Measurements from ENCODE around the gene UEVLD. TPM values are rescaled to one million over a fixed set of nuclear protein-coding genes. Genes with fewer than 3 reads are reported as not detected.
A peak's percentile ranks its signal among the peaks of the same experiment; 100 is the strongest.

Gene UEVLD
- total RNA-seq, 4 donors from 2014 or later = 9.6 to 25.8 (median 15.8) TPM

DNA sequence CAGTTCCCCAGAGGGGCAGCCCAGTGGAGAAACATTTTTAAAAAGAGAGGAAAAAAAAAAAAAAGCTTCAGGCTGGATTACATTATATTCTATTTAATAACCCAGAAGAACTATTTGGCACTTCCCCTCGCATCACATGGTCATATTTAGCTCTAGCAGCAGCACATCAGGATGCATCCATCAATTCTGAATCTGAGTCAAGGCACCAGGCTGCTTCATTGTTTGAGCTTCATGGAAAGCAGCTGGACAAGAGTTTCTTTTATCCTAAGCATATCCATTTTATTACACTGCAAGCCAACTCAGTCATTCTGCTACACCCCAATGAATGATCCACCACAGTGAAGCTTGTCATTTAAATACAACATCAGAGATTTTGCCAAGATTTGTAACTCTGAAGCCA lies 35.6 kb upstream of the UEVLD start:
- no peaks in the 10 kb centered on the region for H3K36me3 ChIP-seq
- DNase-seq (ENCODE audit: low spot score in 2 of 2) = no peak
- TF ChIP-seq, protein P1, sequence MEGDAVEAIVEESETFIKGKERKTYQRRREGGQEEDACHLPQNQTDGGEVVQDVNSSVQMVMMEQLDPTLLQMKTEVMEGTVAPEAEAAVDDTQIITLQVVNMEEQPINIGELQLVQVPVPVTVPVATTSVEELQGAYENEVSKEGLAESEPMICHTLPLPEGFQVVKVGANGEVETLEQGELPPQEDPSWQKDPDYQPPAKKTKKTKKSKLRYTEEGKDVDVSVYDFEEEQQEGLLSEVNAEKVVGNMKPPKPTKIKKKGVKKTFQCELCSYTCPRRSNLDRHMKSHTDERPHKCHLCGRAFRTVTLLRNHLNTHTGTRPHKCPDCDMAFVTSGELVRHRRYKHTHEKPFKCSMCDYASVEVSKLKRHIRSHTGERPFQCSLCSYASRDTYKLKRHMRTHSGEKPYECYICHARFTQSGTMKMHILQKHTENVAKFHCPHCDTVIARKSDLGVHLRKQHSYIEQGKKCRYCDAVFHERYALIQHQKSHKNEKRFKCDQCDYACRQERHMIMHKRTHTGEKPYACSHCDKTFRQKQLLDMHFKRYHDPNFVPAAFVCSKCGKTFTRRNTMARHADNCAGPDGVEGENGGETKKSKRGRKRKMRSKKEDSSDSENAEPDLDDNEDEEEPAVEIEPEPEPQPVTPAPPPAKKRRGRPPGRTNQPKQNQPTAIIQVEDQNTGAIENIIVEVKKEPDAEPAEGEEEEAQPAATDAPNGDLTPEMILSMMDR (IDR thresholded peaks at IDR 0.05) = no peak
- no peak for TF ChIP-seq POLR2A (IDR thresholded peaks at IDR 0.05)
- H3K4me3 ChIP-seq = no peak overlapping the region
- WGBS, 2 donors = 47 to 53% methylated on average over 1 of the region's 1 CpG
- no peak overlapping the region for H3K27ac ChIP-seq
- H3K9me3 ChIP-seq = no peaks in the 10 kb centered on the region
- peaks cover 0 to 32% (median under 1%) of the 10 kb centered on the region in 4 donors for H3K4me1 ChIP-seq
- no peaks in the 10 kb centered on the region for H3K27me3 ChIP-seq

DNA sequence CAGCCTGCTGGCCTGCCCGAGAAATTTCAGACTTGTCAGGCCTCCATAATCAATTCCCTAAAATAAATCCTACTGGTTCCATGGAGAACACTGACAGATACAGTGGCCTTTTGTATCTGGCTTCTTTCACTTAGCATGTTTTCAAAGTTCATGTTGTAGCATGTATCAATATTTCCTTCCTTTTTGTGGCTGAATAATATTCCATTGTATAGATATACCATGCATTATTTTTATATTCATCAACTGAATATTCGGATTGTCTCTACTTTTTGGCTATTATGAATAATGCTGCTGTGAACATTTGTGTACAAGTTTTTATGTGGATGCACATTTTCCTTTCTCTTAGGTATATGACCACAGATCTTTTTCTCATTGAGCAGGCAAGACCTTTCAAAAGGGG lies 35.2 kb upstream of the UEVLD start:
- H3K27ac ChIP-seq = no peak overlapping the region
- no peaks in the 10 kb centered on the region for H3K9me3 ChIP-seq
- H3K27me3 ChIP-seq = no peaks in the 10 kb centered on the region
- 97 to 100% methylated on average over 2 of the region's 2 CpGs for WGBS, 2 donors
- no peaks in the 10 kb centered on the region for H3K36me3 ChIP-seq
- TF ChIP-seq POLR2A (IDR thresholded peaks at IDR 0.05) (no peak), EP300 (IDR thresholded peaks at IDR 0.05) (no peak)
- TF ChIP-seq, protein P1 (IDR thresholded peaks at IDR 0.05) = no peak
- peaks cover 0 to 32% (median 4%) of the 10 kb centered on the region in 4 donors for H3K4me1 ChIP-seq
- DNase-seq (ENCODE audit: low spot score in 2 of 2) = no peak
- H3K4me3 ChIP-seq = no peak overlapping the region

DNA sequence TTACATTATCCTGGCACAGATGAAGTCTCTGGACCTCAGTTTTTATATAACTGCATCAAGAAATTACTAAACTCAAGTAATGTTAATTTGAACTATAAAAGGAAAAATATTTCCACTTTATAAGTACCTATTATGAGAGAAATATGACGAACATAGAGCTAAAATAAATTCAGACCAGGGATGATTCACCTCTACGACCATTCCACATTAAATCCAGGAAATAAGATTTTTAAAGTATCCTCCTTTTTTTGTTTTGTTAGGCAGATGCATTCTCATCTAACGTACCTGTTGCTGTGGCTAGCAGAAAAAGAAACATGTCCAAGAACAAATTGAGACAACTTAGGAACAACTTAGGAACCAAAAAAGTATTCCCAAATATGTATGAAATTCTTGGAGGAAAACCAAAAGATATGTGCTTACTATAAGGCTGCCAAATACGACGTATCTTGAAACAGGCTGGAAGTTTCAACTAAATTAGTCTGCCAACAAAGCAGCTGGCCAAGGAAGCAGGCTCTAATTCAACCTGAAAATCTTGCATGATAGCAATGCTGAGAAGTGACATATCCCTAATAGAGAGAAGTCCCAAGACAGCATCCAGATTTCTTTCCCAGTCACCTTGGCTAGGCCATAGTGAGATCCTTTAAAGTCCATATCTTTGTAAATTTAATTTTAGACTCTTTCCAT lies 29.9 kb upstream of the UEVLD start:
- no peak for DNase-seq (ENCODE audit: low spot score in 2 of 2)
- Histone ChIP-seq H3K4me3 (no peak overlapping the region), H3K9me3 (no peaks in the 10 kb centered on the region), H3K27ac (peak overlapping the region in 2 of 4 donors; percentile 8 to 31), H3K4me1 (peaks cover 0 to 31% (median 10%) of the 10 kb centered on the region in 4 donors), H3K27me3 (no peaks in the 10 kb centered on the region), H3K36me3 (peaks cover 0 to 25% (median 17%) of the 10 kb centered on the region in 3 donors)
- TF ChIP-seq, protein P1 (IDR thresholded peaks at IDR 0.05) = no peak
- no peak for TF ChIP-seq POLR2A (IDR thresholded peaks at IDR 0.05)
- no peak for TF ChIP-seq EP300 (IDR thresholded peaks at IDR 0.05)
- 31 to 35% methylated on average over 5 of the region's 5 CpGs for WGBS, 2 donors

DNA sequence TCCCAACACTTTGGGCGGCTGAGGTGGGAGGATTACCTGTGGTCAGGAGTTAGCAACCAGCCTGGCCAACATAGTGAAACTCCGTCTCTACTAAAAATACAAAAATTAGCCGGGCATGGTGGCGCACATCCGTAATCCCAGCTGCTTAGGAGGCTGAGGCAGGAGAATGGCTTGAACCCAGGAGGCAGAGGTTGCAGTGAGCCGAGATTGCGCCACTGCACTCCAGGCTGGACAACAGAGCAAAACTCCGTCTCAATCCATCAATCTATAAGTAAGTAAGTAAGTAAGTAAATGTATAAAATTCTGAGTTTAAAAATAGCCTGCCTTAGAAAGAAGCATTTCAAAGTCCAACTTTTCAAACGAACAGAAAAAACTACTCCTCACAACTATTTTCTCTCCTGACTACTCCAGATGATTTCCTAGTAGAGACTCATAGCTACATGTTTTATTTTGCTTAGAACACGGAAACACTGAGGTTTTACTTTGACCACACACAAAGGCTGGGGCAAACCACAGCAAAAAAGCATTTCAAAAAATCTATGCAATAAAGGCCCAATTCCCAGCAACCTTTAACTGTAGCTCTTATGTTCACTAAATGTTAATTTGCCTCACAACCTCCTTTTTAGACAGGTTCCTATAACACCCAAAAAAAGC lies 29.3 kb upstream of the UEVLD start:
- TF ChIP-seq POLR2A (IDR thresholded peaks at IDR 0.05) = no peak
- TF ChIP-seq, protein P1 (IDR thresholded peaks at IDR 0.05) = no peak
- TF ChIP-seq EP300 (IDR thresholded peaks at IDR 0.05) = no peak
- no peaks in the 10 kb centered on the region for H3K9me3 ChIP-seq
- no peaks in the 10 kb centered on the region for H3K27me3 ChIP-seq
- peak overlapping the region in 2 of 4 donors; percentile 4 to 31 for H3K27ac ChIP-seq
- no peak for DNase-seq (ENCODE audit: low spot score in 2 of 2)
- no peak overlapping the region for H3K4me3 ChIP-seq
- H3K4me1 ChIP-seq = peaks cover 0 to 31% (median 10%) of the 10 kb centered on the region in 4 donors
- H3K36me3 ChIP-seq = peaks cover 0 to 26% (median 20%) of the 10 kb centered on the region in 3 donors
- WGBS, 2 donors = 69 to 72% methylated on average over 10 of the region's 10 CpGs

All from tibial nerve (tissue), 4 donors.